Hematopoietic multipotent progenitor cell treated with erythropoietin and hydrocortisone succinate and interleukin-3 and kit ligand, for 15 days (in vitro differentiated cells): Measurements from ENCODE around the gene FBXO46.

Source experiments
- DNase-seq: peaks from one replicate; pipeline ENCODE4 v3.0.0-alpha.2; 2015; ENCODE audit warnings: low spot score

The FBXO46 gene

GRCh38 chr19:45730368-45731288 lies at the start of gene FBXO46:
TSS of gene FBXO46 (minus strand) at chr19:45730896. CDS start at chr19:45713495, 17,401 bp downstream.
- DNase-seq, result peak; percentile 90

GRCh38 chr19:45780146-45780447 lies 49.4 kb upstream of the FBXO46 start:
- DNase-seq, result no peak

GRCh38 chr19:45779231-45780145 lies 48.8 kb upstream of the FBXO46 start:
- peak; percentile 91 for DNase-seq

GRCh38 chr19:45778010-45778661 lies 47.4 kb upstream of the FBXO46 start:
- DNase-seq, result no peak

GRCh38 chr19:45777395-45777961 lies 46.8 kb upstream of the FBXO46 start:
- no peak for DNase-seq

GRCh38 chr19:45774765-45775164 lies 44.1 kb upstream of the FBXO46 start:
- no peak for DNase-seq

- DNase-seq, result no peak
These were observed 42.7 kb upstream of the FBXO46 start for GRCh38 chr19:45773384-45773783.

- no peak for DNase-seq
These were observed 42.2 kb upstream of the FBXO46 start for GRCh38 chr19:45772912-45773311.

- DNase-seq, result no peak
These were observed 41.6 kb upstream of the FBXO46 start for GRCh38 chr19:45772130-45772840.

GRCh38 chr19:45771311-45771933 lies 40.7 kb upstream of the FBXO46 start:
- DNase-seq, result no peak

- peak; percentile 96 for DNase-seq
These were observed 39.8 kb upstream of the FBXO46 start for GRCh38 chr19:45770192-45771101.

- DNase-seq, result peak; percentile 61
These were observed 39.1 kb upstream of the FBXO46 start for GRCh38 chr19:45769821-45770191.

GRCh38 chr19:45768984-45769782 lies 38.5 kb upstream of the FBXO46 start, which contains the start of gene SIX5:
TSS of gene SIX5 (minus strand) at chr19:45769252. CDS start at chr19:45768844, 408 bp downstream.
- DNase-seq, result peak; percentile 96

- DNase-seq, result no peak
These were observed 37.9 kb upstream of the FBXO46 start for GRCh38 chr19:45768655-45768983.

- no peak for DNase-seq
These were observed 37.4 kb upstream of the FBXO46 start for GRCh38 chr19:45767881-45768654.

GRCh38 chr19:45767410-45767880 lies 36.7 kb upstream of the FBXO46 start:
- no peak for DNase-seq

GRCh38 chr19:45766869-45767346 lies 36.2 kb upstream of the FBXO46 start:
- DNase-seq, result no peak

- DNase-seq, result no peak
These were observed 35.7 kb upstream of the FBXO46 start for GRCh38 chr19:45766296-45766868.
